Measurements from ENCODE around the gene GLB1L.
"Not testable (repeated sequence)": the region's sequence is repeated elsewhere in the genome, so short reads cannot be mapped to it uniquely, and the experiment has no call there.

The GLB1L gene

GRCh38 chr2:219266886-219267285, 21.6 kb upstream of the GLB1L start:
- no peak overlapping the region for H3K4me3 ChIP-seq (replicated peaks in 1 of 2; ENCODE audit: low read depth in 2 of 2, low read length in 2 of 2)
- no peak for DNase-seq (ENCODE audit: low read depth in 2 of 2)
- no peak for TF ChIP-seq CTCF (IDR thresholded peaks at IDR 0.05; ENCODE audit: low read depth, low read length)

- no peak for DNase-seq (ENCODE audit: low read depth in 2 of 2)
- no peak overlapping the region for H3K4me3 ChIP-seq (replicated peaks in 1 of 2; ENCODE audit: low read depth in 2 of 2, low read length in 2 of 2)
- no peak for TF ChIP-seq CTCF (IDR thresholded peaks at IDR 0.05; ENCODE audit: low read depth, low read length)
Measured at GRCh38 chr2:219266232-219266631, 21.0 kb upstream of the GLB1L start.

GRCh38 chr2:219261024-219261855, 16.0 kb upstream of the GLB1L start:
- no peak for TF ChIP-seq CTCF (IDR thresholded peaks at IDR 0.05; ENCODE audit: low read depth, low read length)
- no peak overlapping the region for H3K4me3 ChIP-seq (replicated peaks in 1 of 2; ENCODE audit: low read depth in 2 of 2, low read length in 2 of 2)
- no peak for DNase-seq (ENCODE audit: low read depth in 2 of 2)

GRCh38 chr2:219258942-219259341, 13.7 kb upstream of the GLB1L start:
- not testable (repeated sequence) for DNase-seq (ENCODE audit: low read depth in 2 of 2); H3K4me3 ChIP-seq (replicated peaks in 1 of 2; ENCODE audit: low read depth in 2 of 2, low read length in 2 of 2)

- peak overlapping the region in 1 of 2 donors; percentile 62 for H3K4me3 ChIP-seq (replicated peaks in 1 of 2; ENCODE audit: low read depth in 2 of 2, low read length in 2 of 2)
- TF ChIP-seq CTCF (IDR thresholded peaks at IDR 0.05; ENCODE audit: low read depth, low read length) = no peak
- peak in 1 of 2 donors; percentile 58 for DNase-seq (ENCODE audit: low read depth in 2 of 2)
Measured at GRCh38 chr2:219254590-219255201, 9.5 kb upstream of the GLB1L start.

GRCh38 chr2:219253753-219254589, 8.7 kb upstream of the GLB1L start, which contains the start of gene TUBA4A:
Gene TUBA4A, minus strand, starts transcription at chr2:219253918. Its CDS starts 60 bp downstream, at chr2:219253858.
- TF ChIP-seq CTCF (IDR thresholded peaks at IDR 0.05; ENCODE audit: low read depth, low read length) = no peak
- peak within 1 kb of the TSS; percentile 62 to 76 for H3K4me3 ChIP-seq (replicated peaks in 1 of 2; ENCODE audit: low read depth in 2 of 2, low read length in 2 of 2)
- peak; percentile 46 to 70 for DNase-seq (ENCODE audit: low read depth in 2 of 2)
